Erythroblast (primary cell): ENCODE measurements around the gene IFIT3.

Experiments
- GATA1 ChIP-seq: IDR thresholded peaks from 2 replicates; pipeline ENCODE4 v1.6.1; 2011; ENCODE audit warnings: low read depth, mild to moderate bottlenecking, control low read depth, low read length, moderate library complexity
- POLR2A ChIP-seq: IDR thresholded peaks from 2 replicates; pipeline ENCODE4 v1.6.1; 2011; ENCODE audit warnings: mild to moderate bottlenecking, low read length

- TF ChIP-seq POLR2A (no peak), GATA1 (no peak)
Observed at GRCh38 chr10:89297791-89298190, 30.0 kb upstream of the IFIT3 start.
